Rectal smooth muscle tissue (tissue), 1 donor: ENCODE data around the gene GNAL.
"Not testable (repeated sequence)": the region's sequence is repeated elsewhere in the genome, so short reads cannot be mapped to it uniquely, and the experiment has no call there.

Experiments
- H3K27ac ChIP-seq: one replicate; pipeline ENCODE4 v1.7.0; 2013; ENCODE audit warnings: low read depth, low read length, inconsistent platforms
- H3K27me3 ChIP-seq: one replicate; pipeline ENCODE4 v1.7.0; 2013; ENCODE audit warnings: low read length; ENCODE audit not compliant: control insufficient read depth, insufficient read depth
- H3K36me3 ChIP-seq: one replicate; pipeline ENCODE4 v1.7.0; 2013; ENCODE audit warnings: low read length; ENCODE audit not compliant: control insufficient read depth, insufficient read depth
- H3K4me1 ChIP-seq: one replicate; pipeline ENCODE4 v1.7.0; 2013; ENCODE audit warnings: low read length; ENCODE audit not compliant: control insufficient read depth, insufficient read depth
- H3K4me3 ChIP-seq: one replicate; pipeline ENCODE4 v1.7.0; 2013; ENCODE audit warnings: low read length
- H3K9ac ChIP-seq: one replicate; pipeline ENCODE4 v1.7.0; 2013; ENCODE audit warnings: low read length

The GNAL gene

GRCh38 chr18:11851146-11851805, 162.2 kb downstream of the GNAL start, which contains the start of gene CHMP1B:
TSS of gene CHMP1B (plus strand) at chr18:11851413. CDS start at chr18:11851512, 99 bp downstream.
- peak within 1 kb of the TSS; percentile 81 for H3K4me3 ChIP-seq
- no peaks in the 10 kb centered on the region for H3K36me3 ChIP-seq
- peak within 1 kb of the TSS; percentile 93 for H3K27ac ChIP-seq
- H3K4me1 ChIP-seq: peaks cover 12% of the 10 kb centered on the region
- no peaks in the 10 kb centered on the region for H3K27me3 ChIP-seq
- peak within 1 kb of the TSS; percentile 96 for H3K9ac ChIP-seq

GRCh38 chr18:11851806-11852337, 162.8 kb downstream of the GNAL start:
- Histone ChIP-seq H3K36me3 (no peaks in the 10 kb centered on the region), H3K4me3 (peak overlapping the region; percentile 81), H3K27me3 (no peaks in the 10 kb centered on the region), H3K4me1 (peaks cover 12% of the 10 kb centered on the region), H3K27ac (peak overlapping the region; percentile 93), H3K9ac (peak overlapping the region; percentile 96)

- not testable (repeated sequence) for H3K36me3 ChIP-seq, H3K4me3 ChIP-seq, H3K9ac ChIP-seq, H3K27me3 ChIP-seq, H3K27ac ChIP-seq
- H3K4me1 ChIP-seq: peaks cover 15% of the 10 kb centered on the region
Measured at GRCh38 chr18:11854554-11854953, 165.5 kb downstream of the GNAL start.

GRCh38 chr18:11857177-11857887, 168.3 kb downstream of the GNAL start:
- no peak overlapping the region for H3K9ac ChIP-seq
- H3K4me3 ChIP-seq: peak overlapping the region; percentile 2
- H3K36me3 ChIP-seq: no peaks in the 10 kb centered on the region
- peaks cover 13% of the 10 kb centered on the region for H3K4me1 ChIP-seq
- H3K27me3 ChIP-seq: no peaks in the 10 kb centered on the region
- H3K27ac ChIP-seq: peak overlapping the region; percentile 88

- H3K4me3 ChIP-seq: no peak overlapping the region
Measured at GRCh38 chr18:11859282-11859830, 170.3 kb downstream of the GNAL start.

GRCh38 chr18:11859903-11860407, 170.9 kb downstream of the GNAL start:
- peaks cover 3% of the 10 kb centered on the region for H3K4me1 ChIP-seq
- H3K27ac ChIP-seq: no peak overlapping the region
- no peak overlapping the region for H3K9ac ChIP-seq
- H3K4me3 ChIP-seq: no peak overlapping the region
- no peaks in the 10 kb centered on the region for H3K27me3 ChIP-seq
- H3K36me3 ChIP-seq: no peaks in the 10 kb centered on the region

More at GRCh38 chr18:11859282-11859830, 170.3 kb downstream of the GNAL start:
- H3K4me1 ChIP-seq: peaks cover 3% of the 10 kb centered on the region
- H3K27ac ChIP-seq: no peak overlapping the region
- no peaks in the 10 kb centered on the region for H3K27me3 ChIP-seq
- no peaks in the 10 kb centered on the region for H3K36me3 ChIP-seq
- no peak overlapping the region for H3K9ac ChIP-seq

GRCh38 chr18:11860594-11861450, 171.8 kb downstream of the GNAL start:
- H3K27ac ChIP-seq: no peak overlapping the region
- no peak overlapping the region for H3K4me3 ChIP-seq
- no peak overlapping the region for H3K9ac ChIP-seq
- peaks cover 3% of the 10 kb centered on the region for H3K4me1 ChIP-seq
- H3K27me3 ChIP-seq: no peaks in the 10 kb centered on the region
- no peaks in the 10 kb centered on the region for H3K36me3 ChIP-seq

GRCh38 chr18:11861583-11862288, 172.7 kb downstream of the GNAL start:
- no peaks in the 10 kb centered on the region for H3K27me3 ChIP-seq
- H3K9ac ChIP-seq: no peak overlapping the region
- no peaks in the 10 kb centered on the region for H3K36me3 ChIP-seq
- H3K4me3 ChIP-seq: no peak overlapping the region
- no peak overlapping the region for H3K27ac ChIP-seq
- peaks cover 3% of the 10 kb centered on the region for H3K4me1 ChIP-seq

GRCh38 chr18:11862468-11863137, 173.5 kb downstream of the GNAL start:
- H3K27me3 ChIP-seq: no peaks in the 10 kb centered on the region
- H3K4me1 ChIP-seq: peaks cover 3% of the 10 kb centered on the region
- no peak overlapping the region for H3K4me3 ChIP-seq
- no peaks in the 10 kb centered on the region for H3K36me3 ChIP-seq
- no peak overlapping the region for H3K27ac ChIP-seq
- H3K9ac ChIP-seq: no peak overlapping the region

- Histone ChIP-seq H3K27ac (no peak overlapping the region), H3K4me1 (no peaks in the 10 kb centered on the region), H3K4me3 (no peak overlapping the region), H3K27me3 (no peaks in the 10 kb centered on the region), H3K36me3 (no peaks in the 10 kb centered on the region), H3K9ac (no peak overlapping the region)
Measured at GRCh38 chr18:11864471-11864870, 175.4 kb downstream of the GNAL start.

- Histone ChIP-seq H3K27ac (no peak overlapping the region), H3K36me3 (no peaks in the 10 kb centered on the region), H3K4me1 (no peaks in the 10 kb centered on the region), H3K27me3 (no peaks in the 10 kb centered on the region), H3K4me3 (no peak overlapping the region), H3K9ac (no peak overlapping the region)
Measured at GRCh38 chr18:11865071-11865470, 176.0 kb downstream of the GNAL start.
